ENCODE results near the gene HSD17B13.

DNA sequence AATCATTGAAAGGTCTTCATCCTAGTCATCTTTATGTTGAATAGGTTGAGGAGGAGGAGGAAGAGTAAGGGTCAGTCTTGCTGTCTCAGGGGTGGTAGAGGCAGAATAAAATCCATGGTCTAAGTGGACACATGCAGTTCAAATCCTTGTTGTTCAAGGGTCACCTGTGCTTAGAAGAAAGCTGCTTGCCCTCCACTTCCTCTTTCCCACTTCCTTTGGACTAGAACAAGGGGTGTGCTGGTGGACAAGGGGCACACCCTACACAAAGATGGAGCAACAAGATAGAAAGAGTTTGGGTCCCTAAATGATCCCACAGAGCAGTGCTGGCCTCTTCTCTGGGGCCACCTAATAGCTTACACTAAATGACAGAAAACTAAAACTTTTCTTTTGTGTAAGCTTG is 47.9 kb downstream of the HSD17B13 start:
- TF ChIP-seq, protein P1, sequence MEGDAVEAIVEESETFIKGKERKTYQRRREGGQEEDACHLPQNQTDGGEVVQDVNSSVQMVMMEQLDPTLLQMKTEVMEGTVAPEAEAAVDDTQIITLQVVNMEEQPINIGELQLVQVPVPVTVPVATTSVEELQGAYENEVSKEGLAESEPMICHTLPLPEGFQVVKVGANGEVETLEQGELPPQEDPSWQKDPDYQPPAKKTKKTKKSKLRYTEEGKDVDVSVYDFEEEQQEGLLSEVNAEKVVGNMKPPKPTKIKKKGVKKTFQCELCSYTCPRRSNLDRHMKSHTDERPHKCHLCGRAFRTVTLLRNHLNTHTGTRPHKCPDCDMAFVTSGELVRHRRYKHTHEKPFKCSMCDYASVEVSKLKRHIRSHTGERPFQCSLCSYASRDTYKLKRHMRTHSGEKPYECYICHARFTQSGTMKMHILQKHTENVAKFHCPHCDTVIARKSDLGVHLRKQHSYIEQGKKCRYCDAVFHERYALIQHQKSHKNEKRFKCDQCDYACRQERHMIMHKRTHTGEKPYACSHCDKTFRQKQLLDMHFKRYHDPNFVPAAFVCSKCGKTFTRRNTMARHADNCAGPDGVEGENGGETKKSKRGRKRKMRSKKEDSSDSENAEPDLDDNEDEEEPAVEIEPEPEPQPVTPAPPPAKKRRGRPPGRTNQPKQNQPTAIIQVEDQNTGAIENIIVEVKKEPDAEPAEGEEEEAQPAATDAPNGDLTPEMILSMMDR (IDR thresholded peaks at IDR 0.05), result no peak
- TF ChIP-seq POLR2A (IDR thresholded peaks at IDR 0.05; ENCODE audit: low read depth) (no peak), EP300 (IDR thresholded peaks at IDR 0.05) (no peak), POLR2AphosphoS5 (IDR thresholded peaks at IDR 0.05) (no peak)

Data from esophagus muscularis mucosa (tissue), 4 donors.